ENCODE data around the gene COA7. TPM values are rescaled to one million over a fixed set of nuclear protein-coding genes. Genes with fewer than 3 reads are reported as not detected.
"Not testable (repeated sequence)": the region's sequence is repeated elsewhere in the genome, so short reads cannot be mapped to it uniquely, and the experiment has no call there.

The COA7 gene
- total RNA-seq = 10 to 100 TPM; 13.7 to 32.8 TPM

DNA sequence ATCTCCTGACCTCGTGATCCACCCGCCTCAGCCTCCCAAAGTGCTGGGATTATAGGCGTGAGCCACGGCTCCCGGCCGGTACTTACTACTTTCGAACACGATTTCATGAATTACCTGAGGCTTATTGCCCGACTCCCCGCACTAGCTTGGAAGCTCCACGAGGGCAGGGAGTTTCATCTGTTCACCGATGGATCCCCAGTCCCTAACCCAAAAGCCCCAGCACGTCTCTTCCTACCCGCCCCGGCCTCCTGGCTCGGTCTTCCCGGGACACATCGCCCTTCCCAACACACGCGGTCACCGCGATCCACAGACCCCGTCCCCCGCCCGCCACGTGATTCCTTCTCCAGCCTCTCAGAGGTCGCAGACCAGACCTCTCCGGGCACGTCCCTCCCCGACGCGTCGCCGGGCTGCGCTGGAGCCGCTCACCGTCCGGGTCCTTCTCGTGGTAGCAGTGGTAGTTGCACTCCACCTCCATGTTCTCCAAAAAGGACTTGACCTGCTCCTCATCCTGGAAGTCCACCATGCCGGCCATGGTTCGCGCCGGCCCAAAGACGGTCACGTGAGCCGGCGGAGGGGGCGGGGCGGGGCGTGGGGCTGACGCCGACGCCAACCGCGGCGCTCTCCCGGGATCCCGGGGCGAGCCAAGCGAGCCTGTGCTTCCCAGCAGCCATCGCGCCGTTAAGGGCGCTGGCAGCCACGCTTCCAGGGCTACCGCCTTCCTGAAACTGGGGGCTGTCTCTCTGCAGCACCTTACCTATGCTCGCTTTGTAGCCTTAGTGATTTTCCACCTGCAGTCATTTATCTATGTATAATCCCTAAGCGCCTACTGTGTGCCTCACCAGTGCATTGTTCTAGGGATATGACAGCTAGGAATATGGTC lies at the start of gene COA7:
Gene COA7, minus strand, starts transcription at position 553 of the 880 bp plus-strand sequence. Its CDS starts 21 bp downstream, at position 532.
- Mint-ChIP-seq H3K36me3 (ENCODE audit: low read depth) (peaks cover 2% of the 10 kb centered on the region), H3K27me3 (no peaks in the 10 kb centered on the region), H3K4me1 (peaks cover 20% of the 10 kb centered on the region), H3K27ac (peak within 1 kb of the TSS; percentile 84), H3K9me3 (no peaks in the 10 kb centered on the region), H3K4me3 (peak within 1 kb of the TSS; percentile 89)
- peak; percentile 54 for ATAC-seq (replicated peaks)

DNA sequence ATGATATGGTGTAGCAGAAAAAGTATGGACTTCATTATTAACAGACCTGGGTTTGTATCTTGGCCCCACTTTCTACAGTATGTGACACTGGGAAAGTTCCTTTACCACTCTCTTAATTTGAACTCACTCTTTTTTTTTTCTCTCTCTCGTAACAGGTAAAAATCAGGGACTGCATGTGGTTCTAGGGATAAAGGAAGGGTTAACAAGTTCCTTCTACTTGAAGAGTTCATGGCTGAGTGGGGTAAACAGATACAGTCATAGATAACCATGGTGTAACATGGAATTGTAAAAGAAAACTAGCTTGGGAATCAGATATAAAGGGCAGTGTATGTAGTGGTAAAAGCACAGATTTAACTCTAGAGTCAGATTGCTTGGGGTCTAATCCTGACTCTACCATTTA lies 49.3 kb upstream of the COA7 start:
- H3K27me3 Mint-ChIP-seq = no peaks in the 10 kb centered on the region
- peaks cover 13% of the 10 kb centered on the region for H3K4me1 Mint-ChIP-seq
- H3K36me3 Mint-ChIP-seq (ENCODE audit: low read depth) = no peaks in the 10 kb centered on the region
- H3K9me3 Mint-ChIP-seq = no peaks in the 10 kb centered on the region
- no peak for ATAC-seq (replicated peaks)
- H3K27ac Mint-ChIP-seq = no peak overlapping the region
- no peak overlapping the region for H3K4me3 Mint-ChIP-seq

DNA sequence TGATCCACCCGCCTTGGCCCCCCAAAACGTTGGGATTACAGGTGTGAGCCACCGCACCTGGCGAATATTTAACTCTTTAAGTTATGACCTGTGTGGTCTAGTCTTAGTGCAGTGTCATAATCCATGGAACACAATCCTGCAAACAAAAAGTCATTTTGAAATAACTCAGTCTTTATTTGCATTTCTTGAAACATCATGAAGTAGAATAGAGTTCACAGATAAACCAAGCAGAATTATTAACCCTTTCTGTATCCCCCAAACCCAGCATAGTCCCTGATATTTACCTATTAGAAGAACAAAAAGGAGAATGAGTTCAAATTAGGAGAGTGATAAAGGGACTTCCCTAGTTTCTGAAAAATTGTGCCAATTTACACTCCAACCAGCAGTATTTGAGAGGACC lies 48.0 kb upstream of the COA7 start:
- H3K4me1 Mint-ChIP-seq = peaks cover 13% of the 10 kb centered on the region
- no peak overlapping the region for H3K27ac Mint-ChIP-seq
- H3K4me3 Mint-ChIP-seq = no peak overlapping the region
- no peak for ATAC-seq (replicated peaks)
- no peaks in the 10 kb centered on the region for H3K36me3 Mint-ChIP-seq (ENCODE audit: low read depth)
- no peaks in the 10 kb centered on the region for H3K27me3 Mint-ChIP-seq
- no peaks in the 10 kb centered on the region for H3K9me3 Mint-ChIP-seq

- H3K27me3 Mint-ChIP-seq = no peaks in the 10 kb centered on the region
- no peak for ATAC-seq (replicated peaks)
- H3K4me3 Mint-ChIP-seq = peak overlapping the region; percentile 36
- H3K9me3 Mint-ChIP-seq = no peaks in the 10 kb centered on the region
- H3K4me1 Mint-ChIP-seq = peaks cover 11% of the 10 kb centered on the region
- H3K27ac Mint-ChIP-seq = no peak overlapping the region
- no peaks in the 10 kb centered on the region for H3K36me3 Mint-ChIP-seq (ENCODE audit: low read depth)
Observed at GRCh38 chr1:52741259-52741658, 43.1 kb upstream of the COA7 start.

DNA sequence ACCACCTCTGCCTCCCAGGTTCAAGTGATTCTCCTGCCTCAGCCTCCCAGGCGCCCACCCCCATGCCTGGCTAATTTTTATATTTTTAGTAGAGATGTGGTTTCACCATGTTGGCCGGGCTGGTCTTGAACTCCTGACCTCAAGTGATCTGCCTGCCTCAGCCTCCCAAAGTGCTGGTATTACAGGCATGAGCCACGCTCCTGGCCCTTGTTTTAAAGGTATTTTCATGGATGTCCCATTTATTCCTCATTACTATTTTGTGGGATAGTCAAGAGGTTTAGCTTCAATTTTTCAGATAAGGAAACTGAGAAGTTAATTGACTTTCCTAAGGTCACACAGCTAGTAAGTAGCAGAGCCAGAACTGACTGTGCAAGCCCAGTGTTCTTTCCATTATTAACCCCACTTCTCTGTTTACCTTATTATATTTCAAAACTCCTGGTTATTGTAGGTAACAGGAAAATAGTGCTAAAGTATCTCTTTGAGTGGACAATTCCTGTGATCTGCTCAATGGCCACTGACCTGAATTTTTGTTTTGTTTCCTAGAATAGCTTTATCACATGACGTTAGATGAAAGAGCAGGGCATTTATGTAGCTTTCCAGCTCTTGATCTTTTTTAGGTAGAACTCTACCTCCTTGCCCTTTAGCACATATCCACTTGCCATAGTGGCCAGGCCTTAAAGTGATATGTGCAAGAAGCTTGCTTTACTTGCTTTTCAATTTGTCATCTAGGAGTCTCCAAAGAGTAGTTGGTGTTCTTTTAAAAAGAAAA lies 41.7 kb upstream of the COA7 start:
- peaks cover 11% of the 10 kb centered on the region for H3K4me1 Mint-ChIP-seq
- H3K9me3 Mint-ChIP-seq = no peaks in the 10 kb centered on the region
- no peak overlapping the region for H3K27ac Mint-ChIP-seq
- ATAC-seq (replicated peaks) = no peak
- H3K36me3 Mint-ChIP-seq (ENCODE audit: low read depth) = no peaks in the 10 kb centered on the region
- H3K27me3 Mint-ChIP-seq = no peaks in the 10 kb centered on the region
- H3K4me3 Mint-ChIP-seq = no peak overlapping the region

DNA sequence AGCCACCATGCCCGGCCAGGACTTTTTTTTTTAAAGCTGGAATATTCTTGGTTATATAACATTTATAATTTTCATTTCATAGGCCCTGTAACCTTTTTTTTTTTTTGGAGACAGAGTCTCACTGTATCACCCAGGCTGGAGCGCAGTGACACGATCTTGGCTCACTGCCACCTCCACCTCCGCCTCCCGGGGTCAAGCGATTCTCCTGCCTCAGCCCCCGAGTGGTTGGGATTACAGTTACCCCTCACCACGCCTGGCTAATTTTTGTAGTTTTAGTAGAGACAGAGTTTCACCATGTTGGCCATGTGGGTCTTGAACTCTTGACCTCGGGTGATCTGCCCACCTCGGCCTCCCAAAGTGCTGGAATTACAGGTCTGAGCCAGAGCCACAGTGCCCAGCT lies 40.7 kb upstream of the COA7 start:
- Mint-ChIP-seq H3K27ac (no peak overlapping the region), H3K27me3 (no peaks in the 10 kb centered on the region), H3K9me3 (no peaks in the 10 kb centered on the region), H3K4me3 (no peak overlapping the region), H3K36me3 (ENCODE audit: low read depth) (no peaks in the 10 kb centered on the region), H3K4me1 (peaks cover 11% of the 10 kb centered on the region)
- ATAC-seq (replicated peaks) = no peak

DNA sequence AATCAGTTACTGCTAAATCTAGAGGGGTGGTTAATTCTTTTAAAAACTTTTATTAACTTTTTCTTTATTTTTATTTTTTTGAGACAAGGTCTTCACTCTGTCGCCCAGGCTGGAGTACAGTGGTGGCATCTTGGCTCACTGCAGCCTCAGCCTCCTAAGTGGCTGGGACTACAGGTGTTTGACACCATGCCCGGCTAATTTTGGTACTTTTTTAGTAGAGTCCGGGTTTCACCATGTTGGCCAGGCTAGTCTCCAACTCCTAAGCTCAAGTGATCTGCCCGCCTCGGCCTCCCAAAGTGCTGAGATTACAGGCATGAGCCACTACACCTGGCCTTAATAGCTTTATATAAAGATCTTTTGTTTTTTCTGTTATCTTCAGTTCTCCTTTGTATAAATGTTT lies 40.0 kb upstream of the COA7 start:
- Mint-ChIP-seq H3K36me3 (ENCODE audit: low read depth) (no peaks in the 10 kb centered on the region), H3K9me3 (no peaks in the 10 kb centered on the region), H3K4me3 (no peak overlapping the region), H3K27me3 (no peaks in the 10 kb centered on the region), H3K27ac (no peak overlapping the region), H3K4me1 (peaks cover 11% of the 10 kb centered on the region)
- no peak for ATAC-seq (replicated peaks)

- H3K4me3 Mint-ChIP-seq; H3K27ac Mint-ChIP-seq; H3K27me3 Mint-ChIP-seq; H3K36me3 Mint-ChIP-seq (ENCODE audit: low read depth); ATAC-seq (replicated peaks); H3K9me3 Mint-ChIP-seq: not testable (repeated sequence)
- H3K4me1 Mint-ChIP-seq = peaks cover 11% of the 10 kb centered on the region
Observed at GRCh38 chr1:52735371-52735770, 37.2 kb upstream of the COA7 start.

DNA sequence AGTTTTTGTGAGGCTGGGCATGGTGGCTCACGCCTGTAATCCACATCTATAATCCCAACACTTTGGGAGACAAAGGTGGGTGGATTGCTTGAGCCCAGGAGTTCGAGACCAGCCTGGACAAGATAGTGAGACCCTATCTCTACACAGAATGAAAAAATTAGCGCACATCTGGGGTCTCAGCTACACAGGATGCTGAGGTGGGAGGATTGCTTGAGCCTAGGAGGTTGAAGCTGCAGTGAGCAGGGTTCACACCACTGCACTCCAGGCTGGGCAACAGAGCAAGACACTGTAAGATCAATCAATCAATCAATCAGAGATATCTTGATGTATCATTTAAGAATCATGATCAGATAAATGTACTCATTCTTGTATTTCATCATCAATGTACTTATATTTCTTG lies 35.2 kb upstream of the COA7 start:
- no peaks in the 10 kb centered on the region for H3K27me3 Mint-ChIP-seq
- peaks cover 12% of the 10 kb centered on the region for H3K4me1 Mint-ChIP-seq
- H3K4me3 Mint-ChIP-seq = no peak overlapping the region
- ATAC-seq (replicated peaks) = no peak
- H3K36me3 Mint-ChIP-seq (ENCODE audit: low read depth) = no peaks in the 10 kb centered on the region
- H3K27ac Mint-ChIP-seq = no peak overlapping the region
- H3K9me3 Mint-ChIP-seq = no peaks in the 10 kb centered on the region

DNA sequence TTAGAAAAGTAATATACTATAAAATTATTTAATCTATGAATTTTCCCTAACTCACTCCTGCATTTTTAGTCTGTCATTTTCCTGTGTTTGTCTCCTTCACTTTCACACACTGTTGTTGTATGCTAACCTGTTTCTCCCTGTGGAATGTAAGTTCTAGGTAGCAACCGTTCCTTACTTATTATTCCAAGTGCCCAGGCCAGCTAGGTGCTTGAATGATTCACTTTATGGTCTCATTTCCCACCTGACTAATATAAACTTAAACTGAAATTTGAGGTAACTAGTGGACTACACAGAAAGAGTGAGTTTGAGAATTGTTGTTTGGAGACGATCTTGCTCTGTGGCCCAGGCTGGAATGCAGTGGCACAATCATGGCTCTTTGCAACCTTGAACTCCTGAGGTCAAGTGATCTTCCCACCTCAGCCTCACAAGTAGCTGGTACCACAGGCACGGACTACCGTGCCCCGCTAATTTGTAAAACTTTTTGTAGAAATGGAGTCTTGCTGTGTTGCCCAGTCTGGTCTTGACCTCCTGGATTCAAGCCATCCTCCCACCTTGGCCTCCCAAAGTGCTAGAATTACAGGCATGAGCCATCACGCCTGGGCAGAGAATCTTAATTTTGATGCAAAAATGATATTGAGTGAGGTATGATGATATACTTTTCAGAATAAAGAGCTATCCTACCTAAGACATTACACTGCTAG lies 30.0 kb upstream of the COA7 start:
- H3K27me3 Mint-ChIP-seq = no peaks in the 10 kb centered on the region
- ATAC-seq (replicated peaks) = no peak
- H3K36me3 Mint-ChIP-seq (ENCODE audit: low read depth) = no peaks in the 10 kb centered on the region
- H3K4me3 Mint-ChIP-seq = peak overlapping the region; percentile 91
- no peak overlapping the region for H3K27ac Mint-ChIP-seq
- peaks cover 14% of the 10 kb centered on the region for H3K4me1 Mint-ChIP-seq
- no peaks in the 10 kb centered on the region for H3K9me3 Mint-ChIP-seq

DNA sequence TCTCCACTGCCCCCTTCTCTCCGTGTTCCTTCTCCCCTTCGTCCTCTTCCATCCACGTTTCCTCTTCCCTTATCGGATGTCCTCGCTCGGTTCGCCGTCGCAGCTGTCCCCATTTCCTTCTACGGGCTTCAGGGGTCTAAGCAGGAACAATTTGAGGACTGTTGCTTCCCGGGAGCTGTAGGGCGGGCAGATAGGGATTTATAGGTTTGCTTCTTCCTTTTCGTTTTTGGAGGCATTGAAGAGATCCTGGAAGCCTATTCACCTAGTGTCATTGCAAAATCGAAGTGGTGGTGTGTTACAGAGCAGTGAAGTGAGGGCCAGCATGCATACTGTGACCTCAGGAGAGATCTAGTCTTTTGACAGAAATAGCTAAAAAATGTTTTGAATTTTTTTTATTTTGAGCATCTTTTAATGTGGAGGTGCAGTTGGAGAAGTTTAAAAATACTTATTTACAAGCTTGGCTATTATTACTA lies 29.0 kb upstream of the COA7 start:
- Mint-ChIP-seq H3K4me1 (peaks cover 14% of the 10 kb centered on the region), H3K9me3 (no peaks in the 10 kb centered on the region), H3K4me3 (peak overlapping the region; percentile 91), H3K27ac (peak overlapping the region; percentile 87), H3K36me3 (ENCODE audit: low read depth) (no peaks in the 10 kb centered on the region), H3K27me3 (no peaks in the 10 kb centered on the region)
- ATAC-seq (replicated peaks) = no peak

- Mint-ChIP-seq H3K27ac (peak within 1 kb of the TSS; percentile 87), H3K27me3 (no peaks in the 10 kb centered on the region), H3K36me3 (ENCODE audit: low read depth) (no peaks in the 10 kb centered on the region), H3K4me3 (peak within 1 kb of the TSS; percentile 91), H3K4me1 (peaks cover 14% of the 10 kb centered on the region), H3K9me3 (no peaks in the 10 kb centered on the region)
- peak; percentile 93 for ATAC-seq (replicated peaks)
Observed at GRCh38 chr1:52726265-52727113, 28.3 kb upstream of the COA7 start, which contains the start of gene ZYG11B. ZYG11B (plus strand) TSS chr1:52726453; CDS start chr1:52726654, 201 bp downstream.

DNA sequence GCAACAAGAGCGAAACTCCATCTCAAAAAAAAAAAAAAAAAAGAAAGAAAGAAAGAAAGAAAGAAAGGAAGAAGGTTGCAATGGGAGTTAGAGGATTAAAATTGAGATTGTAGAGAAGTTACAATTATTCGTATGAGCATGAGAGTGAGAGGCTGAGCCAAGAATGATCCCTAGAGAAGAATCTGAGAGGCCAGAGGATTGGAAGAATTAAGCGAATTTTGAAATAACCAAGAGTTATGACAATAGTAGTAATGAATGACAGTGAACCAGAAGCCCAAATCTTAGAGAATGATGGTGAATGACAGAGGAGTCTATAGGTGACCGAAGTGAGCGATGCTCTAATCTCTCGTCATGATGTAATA lies 27.7 kb upstream of the COA7 start:
- ATAC-seq (replicated peaks) = no peak
- peak overlapping the region; percentile 87 for H3K27ac Mint-ChIP-seq
- H3K4me1 Mint-ChIP-seq = peaks cover 14% of the 10 kb centered on the region
- H3K4me3 Mint-ChIP-seq = peak overlapping the region; percentile 91
- no peaks in the 10 kb centered on the region for H3K27me3 Mint-ChIP-seq
- no peaks in the 10 kb centered on the region for H3K36me3 Mint-ChIP-seq (ENCODE audit: low read depth)
- H3K9me3 Mint-ChIP-seq = no peaks in the 10 kb centered on the region

DNA sequence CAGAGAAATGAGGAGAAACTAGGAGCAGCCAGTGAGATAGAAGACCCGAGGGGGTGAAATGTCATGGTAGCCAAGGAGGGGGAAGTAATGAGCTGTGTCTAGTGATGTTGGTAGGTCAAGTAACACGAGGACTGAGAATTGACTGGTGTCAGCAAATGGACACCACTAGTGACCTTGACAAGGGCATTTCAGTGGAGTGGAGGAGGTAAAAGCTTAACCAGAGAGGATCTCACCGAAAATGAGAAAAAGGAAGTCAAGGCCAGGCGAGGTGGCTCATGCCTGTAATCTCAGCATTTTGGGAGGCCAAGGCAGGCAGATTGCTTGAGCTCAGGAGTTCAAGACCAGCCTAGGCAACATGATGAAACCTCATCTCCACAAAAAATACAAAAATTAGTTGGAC lies 25.1 kb upstream of the COA7 start:
- no peaks in the 10 kb centered on the region for H3K27me3 Mint-ChIP-seq
- H3K4me3 Mint-ChIP-seq = no peak overlapping the region
- peaks cover 7% of the 10 kb centered on the region for H3K4me1 Mint-ChIP-seq
- no peak overlapping the region for H3K27ac Mint-ChIP-seq
- no peaks in the 10 kb centered on the region for H3K36me3 Mint-ChIP-seq (ENCODE audit: low read depth)
- no peak for ATAC-seq (replicated peaks)
- H3K9me3 Mint-ChIP-seq = no peaks in the 10 kb centered on the region

All from activated T-helper 17 cell treated with anti-CD3 and anti-CD28 coated beads, Interleukin-2, amount 50 U/mL, for 72 hours (primary cell).